IMR-90 (cell line): ENCODE results near the gene SLC25A21.

Experiments used
- CHD1 ChIP-seq: IDR thresholded peaks from 2 replicates; pipeline ENCODE4 v1.6.1; 2012; ENCODE audit warnings: low read depth, low read length, improper control_type of control experiment
- CTCF ChIP-seq: conservative IDR thresholded peaks from 2 replicates; pipeline ENCODE4 v1.5.1; 2012; ENCODE audit warnings: mild to moderate bottlenecking, low read depth, low read length, improper control_type of control experiment
- MXI1 ChIP-seq: IDR thresholded peaks from 2 replicates; pipeline ENCODE4 v1.6.1; 2012; ENCODE audit warnings: low read depth, mild to moderate bottlenecking, low read length, moderate library complexity, borderline replicate concordance
- POLR2A ChIP-seq: IDR thresholded peaks from 2 replicates; pipeline ENCODE4 v1.6.1; 2012; ENCODE audit warnings: mild to moderate bottlenecking, low read depth, low read length
- RCOR1 ChIP-seq: IDR thresholded peaks from 2 replicates; pipeline ENCODE4 v1.6.1; 2012; ENCODE audit warnings: mild to moderate bottlenecking, low read length, improper control_type of control experiment; ENCODE audit not compliant: insufficient replicate concordance
- USF2 ChIP-seq: fragments of 150-350 bp; IDR thresholded peaks from 2 replicates; pipeline ENCODE4 v1.6.1; 2017; ENCODE audit warnings: mild to moderate bottlenecking, antibody characterized with exemption, low read length, low read depth

- TF ChIP-seq CHD1 (no peak), USF2 (no peak), POLR2A (no peak), RCOR1 (no peak), CTCF (no peak), MXI1 (no peak)
These were observed 25.8 kb upstream of the SLC25A21 start for GRCh38 chr14:37198273-37198598.
